NCI-H1930 (cell line): ENCODE results near the gene SERP1.
"Not testable (repeated sequence)": the region's sequence is repeated elsewhere in the genome, so short reads cannot be mapped to it uniquely, and the experiment has no call there.

Source experiments
- DNase-seq, 2 experiments: peaks; one replicate each; lab custom pipeline; 2025; lab: John Stamatoyannopoulos, UW

Gene SERP1

DNA sequence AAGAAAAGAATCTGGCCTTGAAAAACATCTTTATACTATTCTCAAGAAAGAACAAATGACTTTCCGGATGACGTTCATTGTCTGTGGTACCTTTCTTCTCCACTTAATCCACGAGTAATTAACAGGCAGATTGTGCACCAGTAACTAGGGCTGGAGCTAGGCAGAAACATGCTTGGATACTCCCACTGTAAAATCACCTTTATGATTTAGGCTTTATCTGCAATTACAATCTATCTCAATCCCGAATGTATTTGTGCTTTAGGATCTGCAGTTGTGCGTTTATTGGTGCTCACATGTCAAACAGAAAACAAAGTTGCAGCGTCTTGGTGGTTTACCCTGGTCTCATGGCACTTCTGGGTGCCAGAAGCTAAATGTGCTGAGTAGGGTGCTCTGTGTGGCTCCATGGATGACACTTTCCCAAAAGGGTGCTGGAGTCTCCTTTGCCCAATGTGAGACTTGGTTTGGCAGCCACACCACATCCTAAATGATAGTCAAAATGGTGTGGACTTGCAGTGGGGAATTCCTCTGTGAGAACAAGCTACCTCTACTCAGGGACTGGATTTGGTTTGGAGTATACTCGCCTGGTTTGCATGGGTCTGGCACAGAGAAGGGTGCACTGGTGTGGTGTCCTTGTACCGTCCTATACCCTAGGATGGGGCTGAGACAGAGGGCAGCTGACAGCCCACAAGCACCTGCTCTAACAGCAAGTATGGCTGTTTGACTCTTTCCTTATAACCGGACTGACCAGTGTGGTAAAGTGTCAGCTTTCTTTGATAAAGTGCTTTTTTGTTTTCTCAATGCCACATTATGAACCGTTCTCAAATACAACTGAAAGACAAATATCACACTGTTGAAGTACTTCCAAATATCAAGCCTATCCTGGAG lies 7.7 kb downstream of the SERP1 start:
- no peak for DNase-seq

DNA sequence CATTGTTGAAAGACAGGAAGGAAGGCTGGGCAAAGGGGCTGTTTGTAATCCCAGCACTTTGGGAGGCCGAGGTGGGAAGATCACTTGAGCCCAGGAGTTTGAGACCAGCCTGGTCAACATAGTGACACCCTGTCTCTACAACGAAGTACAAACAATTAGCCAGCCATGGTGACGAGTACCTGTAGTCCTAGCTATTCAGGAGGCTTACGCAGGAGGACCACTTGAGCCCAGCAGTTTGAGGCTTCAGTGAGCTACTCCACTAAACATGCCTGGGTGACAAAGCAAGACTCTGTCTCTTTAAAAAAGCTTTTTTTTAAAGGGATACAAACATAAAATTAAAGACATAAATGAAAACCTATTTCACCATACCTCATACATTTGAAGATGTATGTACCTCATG lies 11.1 kb downstream of the SERP1 start:
- DNase-seq, result no peak

DNA sequence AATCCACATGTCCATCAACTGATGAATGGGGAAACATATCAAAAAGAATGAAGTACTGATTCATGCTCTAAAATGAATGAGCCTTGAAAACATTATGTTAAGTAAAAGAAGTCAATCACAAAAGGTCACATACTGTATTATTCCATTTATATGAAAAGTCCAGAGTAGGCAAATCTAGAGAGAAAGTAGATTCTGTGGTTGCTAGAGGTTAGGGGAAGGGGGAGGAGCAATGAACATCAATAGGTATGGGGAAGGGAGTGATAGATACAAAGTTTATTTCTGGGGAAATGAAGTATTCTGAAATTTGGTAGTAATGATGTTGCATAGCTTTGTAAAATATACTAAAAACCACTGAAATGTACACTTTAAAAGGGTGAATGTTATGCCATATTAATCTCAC lies 14.5 kb downstream of the SERP1 start:
- DNase-seq, result no peak

DNA sequence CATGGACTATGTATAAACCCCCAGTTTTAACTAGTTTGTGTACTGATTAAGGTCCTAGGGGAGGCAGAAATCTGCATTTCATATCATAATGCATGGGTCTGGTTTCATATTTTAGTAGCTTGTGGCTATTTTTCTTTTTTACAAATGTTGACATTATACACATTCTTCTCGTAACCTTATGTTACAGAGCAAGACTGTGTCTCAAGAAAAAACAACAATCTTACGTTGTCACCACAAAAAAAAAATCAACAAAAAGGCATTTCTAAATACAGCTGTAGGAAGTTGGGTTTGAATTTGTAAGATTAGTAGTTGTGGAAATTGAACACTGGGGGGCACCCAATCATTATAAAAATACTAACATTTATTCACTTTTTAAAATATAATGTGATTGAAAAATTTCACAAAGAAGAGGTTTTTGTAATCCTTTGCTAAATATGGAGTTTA lies 17.9 kb downstream of the SERP1 start:
- no peak for DNase-seq

DNA sequence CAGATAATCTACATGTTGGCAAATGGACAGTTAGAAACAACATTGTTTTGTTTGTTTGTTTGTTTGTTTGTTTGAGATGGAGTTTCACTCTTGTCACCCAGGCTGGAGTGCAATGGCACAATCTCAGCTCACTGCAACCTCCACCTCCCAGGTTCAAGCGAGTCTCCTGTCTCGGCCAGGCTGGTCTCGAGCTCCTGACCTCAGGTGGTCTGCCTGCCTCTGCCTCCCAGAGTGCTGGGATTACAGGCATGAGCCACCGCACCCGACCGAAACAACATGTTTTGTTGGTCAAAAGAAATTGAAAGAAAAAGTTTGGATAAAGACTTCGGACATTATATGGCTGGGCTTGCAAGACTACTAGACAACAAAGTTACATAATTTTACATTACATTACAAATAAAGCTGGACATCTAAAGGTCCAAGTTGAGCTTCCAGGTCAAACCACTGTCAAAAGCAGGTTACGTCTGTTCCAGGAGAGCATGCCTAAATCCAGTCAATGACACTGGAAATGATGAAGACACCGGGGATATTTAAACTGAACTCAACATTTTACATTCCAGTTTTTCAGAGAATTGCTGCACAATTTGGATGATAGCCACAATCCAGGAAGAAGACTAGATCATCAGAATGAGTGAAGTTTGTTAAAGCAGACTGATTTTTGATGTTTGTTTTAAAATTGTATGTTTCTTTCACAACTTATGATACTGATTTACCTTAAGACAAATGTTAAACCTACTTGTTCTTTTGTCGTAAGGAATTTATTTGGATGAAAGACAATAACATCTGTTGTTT lies 18.6 kb downstream of the SERP1 start:
- DNase-seq, result no peak

DNA sequence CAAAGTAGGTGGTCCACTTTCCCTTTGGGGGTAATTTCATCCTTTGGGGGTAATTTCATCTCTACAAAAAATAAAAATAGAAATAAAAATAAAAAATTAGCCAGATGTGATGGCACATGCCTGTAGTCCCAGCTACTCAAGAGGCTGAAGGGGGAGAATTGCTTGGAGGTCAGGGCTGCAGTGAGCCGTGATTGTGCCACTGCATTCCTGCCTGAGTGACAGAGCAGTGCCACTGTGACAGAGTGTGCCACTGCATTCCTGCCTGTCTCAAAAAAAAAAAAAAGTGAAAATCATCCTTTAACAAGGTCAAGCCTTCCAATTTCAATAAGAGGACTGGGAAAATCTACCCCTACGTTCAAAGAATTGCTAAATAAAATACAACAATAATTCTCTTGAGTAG lies 22.8 kb downstream of the SERP1 start:
- no peak for DNase-seq

DNA sequence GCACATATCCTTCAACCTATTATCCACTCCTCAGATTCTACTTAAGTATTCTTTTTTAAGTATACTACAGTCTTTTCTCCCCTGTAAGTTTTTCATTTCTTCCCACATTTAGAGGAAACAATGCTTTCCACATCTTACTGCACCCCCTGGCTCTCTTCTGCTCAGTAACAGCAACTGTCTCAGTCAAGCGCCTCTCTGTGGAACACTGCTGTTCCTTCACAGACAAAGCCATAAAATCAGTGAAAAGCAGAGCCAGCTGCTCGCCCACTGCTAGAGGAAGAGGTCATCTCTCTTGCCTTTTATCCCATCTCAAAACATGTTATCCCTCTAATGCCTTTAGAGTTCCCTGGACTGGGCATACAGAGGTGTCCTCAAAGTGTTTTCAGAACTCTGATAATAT lies 24.8 kb downstream of the SERP1 start:
- no peak for DNase-seq

DNA sequence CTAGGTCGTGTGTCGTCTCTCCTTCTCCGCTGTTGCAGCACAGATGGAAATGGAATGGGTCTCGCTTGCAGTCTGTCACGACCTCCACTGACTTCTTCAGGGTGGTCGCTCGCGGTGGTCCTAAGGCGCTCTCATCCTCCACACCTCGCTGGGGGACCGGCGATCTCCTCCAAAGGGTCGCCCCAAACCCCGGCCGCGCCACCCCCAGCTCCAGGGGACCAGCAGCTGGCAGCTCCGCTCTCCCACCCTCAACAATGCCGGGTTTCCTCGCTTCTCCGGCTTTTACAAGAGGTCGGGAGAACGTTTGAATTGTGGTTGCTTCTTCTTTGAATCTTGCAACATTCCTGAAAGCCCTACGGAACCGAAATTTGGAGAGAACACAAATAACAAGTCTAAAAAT lies 25.9 kb downstream of the SERP1 start:
- DNase-seq, result no peak

DNA sequence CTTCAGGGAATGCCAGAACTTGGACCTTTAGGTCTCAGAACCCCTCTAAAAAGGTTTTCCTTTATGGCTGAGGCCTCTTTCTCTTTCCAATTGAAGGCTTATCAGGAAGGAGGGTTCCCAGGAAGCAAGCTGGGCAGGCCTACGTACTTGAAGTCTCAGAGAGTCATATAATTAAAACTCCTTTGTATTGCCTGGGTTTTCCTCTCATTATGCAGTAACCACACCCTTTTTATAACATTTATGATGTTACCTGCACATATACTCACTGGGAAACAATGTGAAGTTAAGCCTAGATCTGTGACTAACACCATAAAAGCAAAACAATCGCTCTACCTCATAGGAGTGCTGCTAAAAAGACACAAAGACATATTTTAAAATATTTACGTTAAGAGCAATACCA lies 27.3 kb downstream of the SERP1 start:
- DNase-seq, result no peak

DNA sequence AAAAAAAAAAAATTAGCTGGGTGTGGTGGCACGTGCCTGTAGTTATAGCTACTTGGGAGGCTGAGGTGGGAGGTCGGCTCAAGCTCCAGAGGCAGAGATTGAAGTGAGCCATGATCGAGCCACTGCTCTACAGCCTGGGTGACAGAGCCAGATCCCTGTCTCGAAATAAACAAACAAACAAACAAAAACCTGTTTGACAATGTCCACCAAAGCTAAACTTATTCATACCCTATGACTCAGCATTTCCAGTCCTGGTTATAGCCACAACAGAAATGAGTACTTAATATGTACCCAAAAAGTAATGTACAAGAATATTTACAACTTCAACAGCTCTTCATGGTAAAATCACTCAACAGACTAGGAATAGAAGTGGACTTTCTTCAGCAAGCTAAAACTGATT lies 31.1 kb downstream of the SERP1 start:
- DNase-seq, result no peak

DNA sequence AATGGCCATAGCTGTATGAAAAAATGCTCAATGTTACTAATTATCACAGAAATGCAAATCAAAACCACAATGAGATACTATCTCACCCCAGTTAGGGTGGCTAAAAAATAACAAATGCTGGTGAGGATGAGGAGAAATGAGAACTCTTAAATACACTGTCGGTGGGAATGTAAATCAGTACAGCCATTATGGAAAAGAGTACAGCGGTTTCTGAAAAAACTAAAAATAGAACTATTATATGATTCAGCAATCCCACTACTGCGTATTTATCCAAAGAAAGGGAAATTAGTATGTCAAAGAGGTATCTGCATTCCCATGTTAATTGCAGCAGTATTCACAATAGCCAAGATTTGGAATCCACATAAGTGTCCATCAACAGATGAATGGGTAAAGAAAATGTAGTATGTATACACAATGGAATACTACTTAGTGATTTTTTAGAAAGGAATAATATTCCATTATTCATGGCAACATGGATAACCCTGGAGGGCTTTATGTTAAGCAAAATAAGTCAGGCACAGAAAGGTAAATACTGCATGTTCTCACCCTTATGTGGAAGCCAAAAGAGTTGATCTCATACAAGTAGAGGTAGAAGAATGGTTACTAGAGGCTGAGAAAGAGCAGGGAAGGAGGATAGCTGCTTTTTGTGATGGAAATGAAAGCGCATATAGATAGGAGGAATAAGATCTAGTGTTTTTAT lies 35.0 kb downstream of the SERP1 start:
- no peak for DNase-seq

DNA sequence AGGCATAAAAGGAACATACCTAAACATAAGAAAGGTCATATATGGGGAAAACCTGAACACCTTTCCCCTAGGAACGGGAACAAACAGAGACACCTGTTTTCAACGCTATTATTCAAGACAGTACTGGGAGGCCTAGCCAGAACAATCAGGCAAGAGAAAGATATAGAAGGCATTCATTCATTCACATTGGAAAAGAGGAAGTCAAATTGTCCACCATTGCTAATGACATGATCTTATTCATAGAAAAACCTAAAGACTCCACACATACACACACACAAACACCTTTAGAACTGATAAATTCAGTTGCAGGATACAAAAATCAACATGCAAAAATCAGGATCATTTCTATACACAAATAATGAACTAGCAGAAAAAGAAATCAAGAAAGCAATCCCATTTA lies 36.5 kb downstream of the SERP1 start:
- DNase-seq, result no peak

DNA sequence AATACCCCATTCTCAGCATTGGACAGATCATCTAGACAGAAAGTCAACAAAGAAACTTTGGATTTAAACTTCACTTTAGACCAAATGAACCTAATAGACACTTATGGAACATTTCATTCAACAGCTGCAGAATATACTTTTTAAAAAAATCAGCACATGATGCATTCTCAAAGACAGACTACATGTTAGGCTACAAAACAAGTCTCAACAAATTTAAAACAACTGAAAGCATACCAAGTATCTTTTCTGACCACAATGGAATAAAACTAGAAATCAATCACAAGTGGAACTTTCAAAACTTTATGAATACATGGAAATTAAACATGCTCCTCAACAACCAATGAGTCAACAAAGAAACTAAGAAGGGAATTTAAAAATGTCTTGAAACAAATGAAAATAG lies 37.9 kb downstream of the SERP1 start:
- no peak for DNase-seq

DNA sequence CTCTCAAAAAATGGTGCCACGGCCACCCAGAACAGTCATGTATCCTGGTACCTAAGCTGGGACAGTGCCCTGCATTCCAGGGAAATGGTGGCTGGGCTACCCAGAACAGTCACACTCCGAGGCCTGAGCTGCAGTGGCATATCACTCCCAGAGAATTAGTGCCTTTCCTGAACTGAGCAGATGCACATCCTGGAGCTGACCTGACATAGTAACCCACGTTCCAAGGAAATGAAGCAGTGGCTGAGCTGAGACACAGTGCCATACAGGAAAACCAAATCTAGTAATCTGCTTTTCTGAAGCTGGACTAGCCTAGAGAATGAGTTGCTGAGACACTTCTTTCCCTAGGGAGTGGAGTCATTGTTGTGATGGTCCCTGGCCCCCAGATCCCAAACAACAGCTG lies 41.8 kb downstream of the SERP1 start:
- DNase-seq, result no peak

DNA sequence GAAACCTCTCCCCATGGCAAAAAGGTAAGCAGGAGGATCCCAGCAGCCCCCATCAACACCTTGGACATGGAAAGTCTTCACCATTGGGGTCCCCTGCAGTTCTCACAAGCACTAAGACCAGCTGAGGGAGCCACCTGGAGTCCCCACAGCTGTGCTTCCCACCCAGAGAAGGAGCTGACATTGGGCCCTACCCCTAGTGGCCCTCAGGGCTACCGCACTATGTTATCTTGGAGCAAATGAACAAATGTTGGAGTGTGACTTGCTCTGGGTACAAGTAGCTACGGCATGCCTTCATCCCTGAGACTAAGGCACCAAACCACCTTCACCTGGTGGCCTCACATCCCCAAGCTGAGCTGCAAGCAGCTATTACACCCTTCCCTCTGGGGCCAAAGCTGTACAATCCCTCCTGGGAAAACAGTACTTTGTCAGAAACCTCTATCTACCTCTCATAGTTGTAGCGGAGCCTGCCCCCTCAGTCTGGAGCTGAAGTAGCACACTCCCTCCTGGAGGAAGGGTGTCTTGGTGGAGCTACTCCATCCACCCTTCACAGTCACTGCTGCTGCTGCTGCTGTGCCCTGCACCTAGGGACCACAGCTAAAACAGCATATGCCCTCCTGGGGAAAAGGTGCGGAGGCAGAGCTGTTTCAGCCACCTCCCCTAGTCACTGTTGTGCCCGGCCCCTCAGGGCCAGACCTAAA lies 42.7 kb downstream of the SERP1 start:
- no peak for DNase-seq

DNA sequence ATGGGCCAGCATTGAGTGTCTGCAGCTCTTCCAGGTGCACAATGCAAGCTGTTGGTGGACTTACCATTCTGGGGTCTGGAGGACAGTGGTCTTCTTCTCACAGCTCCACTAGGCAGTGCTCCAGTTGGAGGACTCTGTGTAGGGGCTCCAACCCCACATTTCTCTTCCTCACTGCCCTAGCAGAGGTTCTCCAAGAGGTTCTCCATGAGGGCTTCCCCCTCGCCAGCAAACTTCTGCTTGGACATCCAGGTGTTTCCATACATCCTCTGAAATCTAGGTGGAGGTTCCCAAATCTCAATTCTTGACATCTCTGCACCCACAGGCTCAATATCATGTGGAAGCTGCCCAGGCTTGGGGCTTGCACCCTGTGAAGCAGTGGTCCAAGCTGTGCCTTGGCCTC lies 45.3 kb downstream of the SERP1 start:
- not testable (repeated sequence) for DNase-seq

DNA sequence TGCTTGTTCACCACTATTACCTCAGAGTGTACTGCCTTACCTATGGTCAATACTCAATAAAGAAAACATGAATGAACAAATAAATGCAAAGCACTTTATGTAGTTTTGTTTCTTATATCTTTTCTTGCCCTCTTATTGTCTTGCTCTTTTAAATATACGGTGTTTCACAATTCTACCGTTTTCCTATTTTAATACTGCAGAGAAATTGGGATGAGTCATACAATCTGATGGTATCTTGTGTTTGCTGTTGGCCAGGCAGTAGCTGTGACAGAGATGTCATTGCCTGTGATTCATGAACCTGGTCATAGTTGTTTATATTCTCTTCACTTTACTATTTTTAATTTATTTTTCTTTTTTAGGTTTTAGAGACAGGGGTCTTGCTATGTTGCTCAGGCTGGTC lies 48.3 kb downstream of the SERP1 start:
- DNase-seq, result no peak

DNA sequence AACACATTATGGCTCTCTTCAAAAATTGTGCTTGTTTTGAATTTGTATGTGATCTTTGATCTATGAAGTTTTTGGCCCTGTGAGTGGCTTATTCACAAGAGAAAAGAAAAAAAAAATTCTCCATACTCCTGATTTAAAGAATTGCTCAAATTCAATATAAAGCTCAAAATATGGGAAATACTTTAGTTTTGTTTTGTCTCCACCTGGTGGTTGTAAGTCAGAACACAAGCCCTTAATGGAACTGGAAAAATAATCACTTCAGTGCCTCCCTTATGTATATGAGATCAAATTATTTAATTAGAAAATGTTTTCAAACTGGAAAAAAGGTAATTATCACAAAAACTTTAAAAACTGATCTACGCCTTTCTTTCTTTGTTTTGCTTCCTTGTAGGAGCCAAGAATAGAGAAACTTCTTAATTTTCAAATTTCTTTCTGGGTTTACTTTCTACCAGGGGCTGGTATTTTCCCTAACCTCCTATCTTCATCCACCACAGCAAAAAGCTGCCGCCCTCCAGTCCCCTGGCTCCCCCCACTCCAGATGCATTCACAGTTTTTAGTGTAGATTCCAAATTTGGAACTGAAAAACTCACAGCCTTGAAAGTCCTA lies 50.6 kb downstream of the SERP1 start:
- DNase-seq, result peak; percentile 33 to 39

DNA sequence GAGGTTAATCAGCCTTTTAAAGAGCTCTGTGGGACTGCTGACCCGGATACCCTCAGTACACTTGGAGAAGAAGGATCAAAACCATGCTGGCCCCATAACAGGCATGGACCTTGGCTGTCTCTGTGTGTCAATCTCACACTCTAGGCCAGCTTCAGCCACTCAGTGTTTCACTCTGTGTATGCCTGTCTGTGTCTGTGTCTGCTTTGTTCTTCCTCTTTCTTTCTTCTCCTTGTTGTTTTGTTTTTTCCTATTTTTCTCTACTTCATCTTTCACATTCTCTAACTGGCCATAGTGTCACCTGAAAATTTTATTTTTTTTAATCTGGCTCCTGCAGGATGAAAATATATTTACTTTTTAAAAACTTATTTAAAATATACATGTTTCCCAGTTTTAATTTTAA lies 51.1 kb downstream of the SERP1 start:
- no peak for DNase-seq

DNA sequence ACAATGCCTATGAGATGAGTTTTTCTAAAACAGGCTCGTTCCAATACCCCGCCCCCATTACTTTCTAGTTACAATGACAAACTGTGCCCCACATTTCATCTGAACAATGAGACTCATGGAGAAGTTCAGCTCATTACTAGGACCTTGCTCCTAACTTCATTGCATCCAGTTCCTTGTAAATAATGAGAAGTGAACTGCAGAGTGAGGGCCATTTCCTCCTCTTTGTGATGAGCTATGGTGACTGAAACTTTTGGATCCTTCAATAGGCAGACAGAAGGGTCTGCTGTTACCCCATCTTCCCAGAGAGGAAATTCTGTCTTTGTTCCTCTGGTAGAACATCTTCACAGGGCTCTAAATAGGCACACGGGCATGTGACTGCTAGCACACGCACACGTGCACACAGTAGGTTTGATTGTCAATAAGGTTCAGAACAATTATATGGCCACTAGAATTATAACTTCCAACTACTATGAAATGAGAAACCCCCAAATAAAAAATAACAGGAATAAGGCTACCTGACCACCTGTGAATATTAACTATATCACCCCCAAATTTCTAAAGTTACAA lies 51.8 kb downstream of the SERP1 start:
- DNase-seq, result no peak
